Measurements from ENCODE around the gene RAB38. TPM values are rescaled to one million over a fixed set of nuclear protein-coding genes. Genes with fewer than 3 reads are reported as not detected.

RAB38 gene
- total RNA-seq, 1 experiment from 2014 or later: 18.7 TPM

- H3K9me3 Mint-ChIP-seq: no peaks in the 10 kb centered on the region
- no peaks in the 10 kb centered on the region for H3K79me2 ChIP-seq (ENCODE audit: insufficient read depth, low read length)
- no peaks in the 10 kb centered on the region for H4K20me1 ChIP-seq (ENCODE audit: control insufficient read depth, insufficient read depth, insufficient read length)
- no peak overlapping the region for H4K91ac ChIP-seq (ENCODE audit: insufficient read length, low read depth, low read length)
- H3K4me1 Mint-ChIP-seq: peaks cover 9 to 10% of the 10 kb centered on the region in 2 experiments; a peak in 3 of 4 replicates
- no peak overlapping the region for H2AK5ac ChIP-seq (ENCODE audit: insufficient read length, low read length)
- no peak overlapping the region for H3T11ph ChIP-seq (ENCODE audit: low read length)
- no peak overlapping the region for H3K23ac ChIP-seq (ENCODE audit: insufficient read length, low read depth, low read length)
- no peaks in the 10 kb centered on the region for H3K79me1 ChIP-seq (ENCODE audit: insufficient read depth, low read depth, low read length, poor library complexity, severe bottlenecking)
- H2BK120ac ChIP-seq (ENCODE audit: low read depth, low read length, poor library complexity, severe bottlenecking): no peak overlapping the region
- no peaks in the 10 kb centered on the region for H3K23me2 ChIP-seq (ENCODE audit: insufficient read length, low read depth, low read length, poor library complexity, severe bottlenecking)
- no peaks in the 10 kb centered on the region for H3K9me3 ChIP-seq (ENCODE audit: control insufficient read depth, low read depth, low read length)
- H3K18ac ChIP-seq (ENCODE audit: insufficient read length, low read depth, low read length): no peak overlapping the region
- no peak overlapping the region for H2BK15ac ChIP-seq (ENCODE audit: low read depth, low read length)
- H3K27ac Mint-ChIP-seq: no peak overlapping the region; a peak in 1 of 7 replicates
- no peak overlapping the region for H3K4ac ChIP-seq (ENCODE audit: low read depth, low read length)
- no peak overlapping the region for H2BK20ac ChIP-seq (ENCODE audit: low read depth, low read length, poor library complexity, severe bottlenecking)
- no peak for TF ChIP-seq CTCF (conservative IDR thresholded peaks at IDR 0.05)
- H4K5ac ChIP-seq (ENCODE audit: insufficient read length, low read depth, low read length): no peak overlapping the region
- no CpG with 5 or more reads among the region's 2 CpGs for WGBS (ENCODE audit: extremely low coverage, insufficient read length, low lambda C conversion rate)
- no peaks in the 10 kb centered on the region for H3K4me1 ChIP-seq (ENCODE audit: insufficient read depth, low read length)
- no peak overlapping the region for H3K9ac ChIP-seq (ENCODE audit: extremely low read depth, insufficient read length, low read length)
- no peak overlapping the region for H3K4me2 ChIP-seq (ENCODE audit: insufficient read depth, insufficient read length, low read length)
- H2AFZ ChIP-seq (ENCODE audit: low read length): no peak overlapping the region
- no peak overlapping the region for H4K8ac ChIP-seq (replicated peaks; ENCODE audit: insufficient read length, low read depth, low read length)
- no peaks in the 10 kb centered on the region for H3K27me3 ChIP-seq (ENCODE audit: insufficient read depth, low read length)
- no peak overlapping the region for H2BK12ac ChIP-seq (ENCODE audit: insufficient read length, low read depth, low read length)
- H3K27me3 Mint-ChIP-seq (ENCODE audit: low read depth): peaks cover 1% of the 10 kb centered on the region; the same call in 1 of the 2 replicates
- H3K56ac ChIP-seq (ENCODE audit: insufficient read length, low read depth, low read length): no peak overlapping the region
- no peak for DNase-seq
- no peak overlapping the region for H3K14ac ChIP-seq (ENCODE audit: insufficient read depth, low read length)
- H3K4me3 Mint-ChIP-seq: no peak overlapping the region
- H3K36me3 Mint-ChIP-seq (ENCODE audit: insufficient read depth in 1 of 3, low read depth in 3 of 3): peaks cover 0 to 7% (median 4%) of the 10 kb centered on the region in 3 experiments; a peak in 3 of 7 replicates
- no peak overlapping the region for H3K27ac ChIP-seq (ENCODE audit: insufficient read length, low read depth, low read length)
- H2BK5ac ChIP-seq (ENCODE audit: insufficient read length, low read length): no peak overlapping the region
These were observed 5.8 kb downstream of the RAB38 start for GRCh38 chr11:88169471-88169870.

All from H9 (cell line).